LNCAP (cell line): ENCODE results near the gene TMIGD2.

Experiments used
- CTCF ChIP-seq: fragments of 450-650 bp; IDR thresholded peaks from 2 replicates; pipeline ENCODE4 v1.5.1; 2017; ENCODE audit warnings: mild to moderate bottlenecking

The TMIGD2 gene

DNA sequence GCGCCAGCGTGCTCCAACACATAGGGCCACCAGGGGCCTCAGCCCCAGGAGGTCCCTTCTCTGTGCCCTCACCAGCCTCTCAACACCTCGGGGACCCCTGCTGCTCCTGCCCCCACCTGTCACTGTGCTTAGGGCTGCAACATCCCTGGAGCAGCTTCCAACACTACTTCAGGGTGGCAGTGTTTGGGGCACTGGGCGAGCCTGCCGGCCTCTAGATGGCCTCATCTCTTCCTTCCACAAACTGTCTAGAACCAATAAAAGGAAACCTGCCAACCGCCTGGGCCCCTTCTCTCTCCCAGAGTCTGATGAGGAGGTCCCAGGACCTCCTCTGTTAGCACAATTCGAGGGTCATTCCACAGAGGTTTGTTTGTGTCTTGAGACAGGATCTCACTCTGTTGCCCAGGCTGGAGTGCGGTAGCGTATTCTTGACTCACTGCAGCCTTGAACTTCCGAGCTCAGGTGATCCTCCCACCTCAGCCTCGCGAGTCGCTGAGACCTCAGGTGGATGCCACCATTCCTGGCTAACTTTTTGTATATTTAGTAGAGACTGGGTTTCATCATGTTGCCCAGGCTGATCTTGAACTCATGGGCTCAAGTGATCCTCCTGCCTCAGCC lies 33.3 kb downstream of the TMIGD2 start:
- no peak for TF ChIP-seq CTCF

GRCh38 chr19:4267901-4268815 lies 34.0 kb downstream of the TMIGD2 start:
- no peak for TF ChIP-seq CTCF

DNA sequence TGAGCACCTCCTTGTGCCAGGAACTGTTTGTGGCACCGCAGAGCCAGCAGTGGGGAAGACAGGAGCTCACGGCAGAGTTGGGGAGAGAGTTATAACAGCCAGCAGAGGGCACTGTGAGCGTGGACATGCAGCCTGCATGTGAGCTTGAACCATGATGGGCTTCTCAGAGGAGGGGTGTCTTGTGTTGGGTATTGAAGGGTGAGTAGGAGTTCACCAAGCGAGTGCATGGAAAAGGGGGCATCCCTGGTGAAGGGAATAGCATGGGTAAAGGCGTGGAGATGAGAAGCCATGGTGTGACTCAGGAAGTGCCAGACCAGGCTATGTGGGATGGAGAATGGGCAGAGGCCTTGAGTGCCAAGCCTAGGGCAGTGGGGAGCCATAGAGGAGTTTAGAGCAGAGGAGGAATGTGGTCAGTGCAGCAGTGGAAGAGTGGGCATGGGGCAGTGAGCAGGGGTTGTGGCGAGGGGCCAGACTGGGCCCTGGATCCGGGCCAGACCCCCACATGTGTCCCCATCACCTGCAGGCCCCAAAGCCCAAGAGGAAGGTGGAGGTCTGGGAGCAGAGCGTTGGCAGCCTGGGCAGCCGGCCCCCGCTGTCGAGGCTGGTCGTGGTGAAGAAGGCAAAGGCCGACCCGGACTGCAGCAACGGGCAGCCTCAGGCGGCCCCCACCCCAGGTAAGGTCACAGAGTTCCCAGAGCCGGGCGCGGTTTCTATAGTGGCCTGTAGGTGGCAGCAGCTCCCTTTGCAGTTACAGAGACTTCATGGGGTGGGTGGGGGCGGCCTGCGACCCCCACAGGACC lies 34.9 kb downstream of the TMIGD2 start:
- TF ChIP-seq CTCF: peak; percentile 87

DNA sequence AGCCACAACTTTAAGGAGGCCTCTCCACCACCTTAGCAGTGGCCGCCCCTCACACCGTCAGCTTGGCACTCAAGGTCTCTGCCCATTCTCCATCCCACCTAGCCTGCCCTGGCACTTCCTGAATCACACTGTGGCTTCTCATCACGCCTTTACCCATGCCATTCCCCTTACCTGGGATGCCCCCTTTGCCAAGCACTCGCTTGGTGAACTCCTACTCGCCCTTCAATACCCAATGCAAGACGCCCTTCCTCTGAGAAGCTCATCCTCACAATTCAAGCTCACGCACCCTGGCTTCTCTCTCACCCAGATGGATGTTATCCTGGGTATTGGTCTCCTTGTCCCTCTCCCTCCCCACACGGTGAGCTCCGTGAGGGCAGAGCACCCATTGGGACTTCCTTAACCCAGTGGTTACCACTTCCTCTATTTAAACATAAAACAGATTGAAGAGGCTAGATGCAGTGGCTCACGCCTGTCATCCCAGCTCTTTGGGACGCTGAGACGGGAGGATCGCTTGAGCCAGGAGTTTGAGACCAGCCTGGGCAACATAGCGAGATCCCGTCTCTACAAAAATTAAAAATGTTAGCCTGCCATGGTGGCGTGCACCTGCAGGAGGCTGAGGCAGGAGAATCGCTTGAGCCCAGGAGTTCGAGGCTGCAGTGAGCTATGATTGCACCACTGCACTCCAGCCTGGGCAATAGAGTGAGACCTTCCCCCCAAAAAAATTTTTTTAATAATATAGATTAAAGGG lies 35.8 kb downstream of the TMIGD2 start:
- TF ChIP-seq CTCF: no peak

GRCh38 chr19:4264812-4265211 lies 37.4 kb downstream of the TMIGD2 start:
- TF ChIP-seq CTCF: no peak

DNA sequence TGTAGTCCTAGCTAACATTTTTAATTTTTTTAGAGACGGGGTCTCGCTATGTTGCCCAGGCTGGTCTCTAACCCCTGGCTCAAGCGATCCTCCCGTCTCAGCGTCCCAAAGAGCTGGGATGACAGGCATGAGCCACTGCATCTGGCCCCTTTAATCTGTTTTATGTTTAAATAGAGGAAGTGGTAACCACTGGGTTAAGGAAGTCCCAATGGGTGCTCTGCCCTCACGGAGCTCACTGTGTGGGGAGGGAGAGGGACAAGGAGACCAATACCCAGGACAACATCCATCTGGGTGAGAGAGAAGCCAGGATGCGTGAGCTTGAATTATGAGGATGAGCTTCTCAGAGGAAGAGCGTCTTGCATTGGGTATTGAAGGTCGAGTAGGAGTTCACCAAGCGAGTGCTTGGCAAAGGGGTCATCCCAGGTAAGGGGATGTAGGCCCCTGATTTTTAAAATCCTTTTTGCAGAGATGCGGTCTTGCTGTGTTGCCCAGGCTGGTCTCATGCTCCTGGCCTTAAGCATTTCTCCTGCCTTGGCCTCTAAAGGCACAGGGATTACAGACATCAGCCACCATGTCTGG lies 41.5 kb downstream of the TMIGD2 start:
- TF ChIP-seq CTCF: no peak

DNA sequence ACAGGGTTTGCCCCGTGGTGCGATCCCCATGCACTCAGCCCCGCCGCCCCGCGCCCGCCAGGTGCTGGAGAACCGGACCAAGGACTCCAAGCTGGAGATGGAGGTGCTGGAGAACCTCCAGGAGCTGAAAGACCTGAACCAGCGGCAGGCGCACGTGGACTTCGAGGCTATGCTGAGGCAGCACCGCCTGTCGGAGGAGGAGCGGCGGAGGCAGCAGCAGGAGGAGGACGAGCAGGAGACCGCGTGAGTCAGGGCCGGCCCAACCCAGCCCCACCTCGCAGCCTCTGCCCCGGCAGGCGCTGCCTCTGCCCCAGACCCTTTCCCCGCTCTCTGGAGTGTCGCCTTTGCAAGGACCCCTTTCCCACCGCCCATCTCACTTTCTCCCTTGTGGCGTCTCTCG lies 44.0 kb downstream of the TMIGD2 start:
- TF ChIP-seq CTCF: no peak
